RWPE1 (cell line): ENCODE measurements around the gene COBLL1.

ENCODE experiments used
- CTCF ChIA-PET: fragments of 350-600 bp; sonication (Branson Sonifier 250); formaldehyde crosslinking; extraction: SDS; loops from one replicate; lab custom pipeline; 2021; lab: Yijun Ruan, JAX
- POLR2A ChIA-PET: fragments of 400-600 bp; formaldehyde crosslinking; extraction: SDS; loops from one replicate; lab custom pipeline; 2020; ENCODE audit warnings: antibody characterized with exemption; ENCODE audit not compliant: low non-redundant PET; lab: Yijun Ruan, JAX
- DNase-seq: peaks from one replicate; pipeline ENCODE4 v3.0.0; 2012; ENCODE audit warnings: low spot score
- H3K27ac ChIP-seq: fragments of 450-650 bp; 2 replicates; pipeline ENCODE4 v1.5.1; 2017
- TF ChIP-seq, protein P1 (sequence below): fragments of 450-650 bp; conservative IDR thresholded peaks from 2 replicates; pipeline ENCODE4 v1.5.1; 2017; ENCODE audit warnings: low read depth, mild to moderate bottlenecking

Gene COBLL1

DNA sequence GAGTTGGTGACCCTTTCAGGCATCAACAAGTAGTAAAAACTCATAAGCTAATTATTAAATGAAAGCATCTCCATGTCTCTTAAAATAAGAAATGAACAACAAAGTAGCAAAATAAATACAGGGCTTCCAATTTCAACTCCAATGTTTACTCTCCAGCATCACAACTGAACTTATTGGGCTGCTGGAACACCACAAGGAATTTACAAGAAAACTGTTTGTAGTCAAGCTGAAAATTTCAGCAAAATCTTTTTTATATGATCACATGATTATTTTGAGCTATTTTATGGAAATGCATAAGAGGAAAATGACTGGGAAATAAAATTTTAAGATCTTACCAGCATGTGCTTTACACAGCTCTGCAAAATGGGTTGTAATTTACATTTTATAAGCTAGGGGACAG lies 28.1 kb downstream of the COBLL1 start:
- ChIA-PET CTCF (no interaction called here), POLR2A (no interaction called here)
- no peak overlapping the region for H3K27ac ChIP-seq
- TF ChIP-seq, protein P1, sequence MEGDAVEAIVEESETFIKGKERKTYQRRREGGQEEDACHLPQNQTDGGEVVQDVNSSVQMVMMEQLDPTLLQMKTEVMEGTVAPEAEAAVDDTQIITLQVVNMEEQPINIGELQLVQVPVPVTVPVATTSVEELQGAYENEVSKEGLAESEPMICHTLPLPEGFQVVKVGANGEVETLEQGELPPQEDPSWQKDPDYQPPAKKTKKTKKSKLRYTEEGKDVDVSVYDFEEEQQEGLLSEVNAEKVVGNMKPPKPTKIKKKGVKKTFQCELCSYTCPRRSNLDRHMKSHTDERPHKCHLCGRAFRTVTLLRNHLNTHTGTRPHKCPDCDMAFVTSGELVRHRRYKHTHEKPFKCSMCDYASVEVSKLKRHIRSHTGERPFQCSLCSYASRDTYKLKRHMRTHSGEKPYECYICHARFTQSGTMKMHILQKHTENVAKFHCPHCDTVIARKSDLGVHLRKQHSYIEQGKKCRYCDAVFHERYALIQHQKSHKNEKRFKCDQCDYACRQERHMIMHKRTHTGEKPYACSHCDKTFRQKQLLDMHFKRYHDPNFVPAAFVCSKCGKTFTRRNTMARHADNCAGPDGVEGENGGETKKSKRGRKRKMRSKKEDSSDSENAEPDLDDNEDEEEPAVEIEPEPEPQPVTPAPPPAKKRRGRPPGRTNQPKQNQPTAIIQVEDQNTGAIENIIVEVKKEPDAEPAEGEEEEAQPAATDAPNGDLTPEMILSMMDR = no peak
- DNase-seq = no peak

DNA sequence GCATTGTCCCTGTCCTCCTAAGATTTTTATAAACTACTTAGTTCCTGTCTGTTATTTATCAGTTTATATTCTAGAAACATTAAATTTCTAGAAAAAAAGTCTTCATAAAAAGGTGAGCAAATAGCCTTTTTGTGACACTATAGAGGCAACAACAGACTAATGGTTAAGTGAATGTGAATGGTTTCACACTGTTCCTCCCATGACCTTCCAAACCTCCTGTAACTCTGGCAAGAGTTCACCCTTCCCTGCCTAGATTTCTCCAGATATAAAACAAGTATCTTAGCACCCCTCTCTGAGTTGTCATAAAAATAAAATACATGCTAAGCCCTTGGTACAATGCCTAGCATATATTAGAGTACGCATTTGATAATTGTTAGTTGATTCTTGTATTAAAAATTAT lies 29.2 kb downstream of the COBLL1 start:
- POLR2A ChIA-PET = no interaction called here
- CTCF ChIA-PET = no interaction called here
- no peak overlapping the region for H3K27ac ChIP-seq
- DNase-seq = no peak
- TF ChIP-seq, protein P1 = no peak

DNA sequence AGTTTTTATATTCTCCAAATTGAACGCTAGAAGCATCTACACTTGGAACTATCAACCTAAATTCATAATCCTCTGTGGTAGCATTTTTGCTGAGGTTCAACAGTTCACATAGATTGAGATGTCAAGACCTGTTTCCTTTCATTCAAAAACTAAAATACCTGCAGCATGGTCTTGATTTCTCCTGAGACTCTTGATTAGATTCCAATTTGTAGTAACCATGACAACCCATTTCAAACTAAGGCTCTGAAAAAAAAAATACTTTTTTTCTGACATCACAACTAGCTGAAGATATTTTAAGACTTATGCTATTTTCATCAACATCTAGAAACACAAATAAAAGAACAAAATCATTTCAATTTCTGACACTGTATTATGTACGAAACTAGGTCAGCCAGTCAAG lies 29.8 kb downstream of the COBLL1 start:
- H3K27ac ChIP-seq = no peak overlapping the region
- DNase-seq = no peak
- CTCF ChIA-PET = no interaction called here
- POLR2A ChIA-PET = no interaction called here
- TF ChIP-seq, protein P1 = no peak

DNA sequence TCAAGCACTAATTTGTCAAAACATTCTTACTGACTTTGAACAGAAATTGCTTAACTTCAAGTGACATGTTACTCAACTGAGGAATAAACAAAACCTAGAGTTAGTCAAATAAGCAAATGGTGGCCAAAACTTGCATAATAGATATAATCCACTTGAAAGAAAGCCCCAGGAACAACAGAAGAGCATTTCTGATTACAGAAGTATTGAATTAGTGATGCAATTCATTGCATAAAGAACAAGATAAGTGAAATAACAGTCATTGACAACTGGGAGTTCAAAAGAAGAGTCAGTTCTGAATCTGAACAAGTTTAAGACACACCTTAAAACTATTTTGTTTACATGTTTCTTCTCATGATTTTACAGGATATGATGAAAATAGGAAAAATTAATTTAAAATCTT lies 30.8 kb downstream of the COBLL1 start:
- DNase-seq = no peak
- no peak overlapping the region for H3K27ac ChIP-seq
- ChIA-PET CTCF (no interaction called here), POLR2A (no interaction called here)
- TF ChIP-seq, protein P1 = no peak

DNA sequence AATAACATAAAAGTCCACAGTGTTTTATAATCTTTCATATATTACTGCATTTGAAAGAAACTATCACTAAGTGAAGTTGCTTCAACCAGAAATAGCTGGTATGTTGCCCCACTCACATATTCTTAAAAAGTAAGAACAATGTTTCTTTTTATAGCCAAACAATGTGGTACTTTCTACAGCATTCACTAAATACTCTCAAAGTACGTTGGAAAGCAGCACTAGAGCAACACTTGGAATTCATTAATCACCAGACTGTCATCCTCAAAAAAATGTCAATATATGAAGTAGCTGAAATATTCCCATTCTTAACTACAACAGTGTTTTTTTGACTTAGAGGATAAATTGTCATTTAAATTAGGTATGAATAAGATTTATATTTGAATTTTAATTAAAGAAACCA lies 32.8 kb downstream of the COBLL1 start:
- ChIA-PET POLR2A (no interaction called here), CTCF (no interaction called here)
- TF ChIP-seq, protein P1 = no peak
- no peak overlapping the region for H3K27ac ChIP-seq
- DNase-seq = no peak

DNA sequence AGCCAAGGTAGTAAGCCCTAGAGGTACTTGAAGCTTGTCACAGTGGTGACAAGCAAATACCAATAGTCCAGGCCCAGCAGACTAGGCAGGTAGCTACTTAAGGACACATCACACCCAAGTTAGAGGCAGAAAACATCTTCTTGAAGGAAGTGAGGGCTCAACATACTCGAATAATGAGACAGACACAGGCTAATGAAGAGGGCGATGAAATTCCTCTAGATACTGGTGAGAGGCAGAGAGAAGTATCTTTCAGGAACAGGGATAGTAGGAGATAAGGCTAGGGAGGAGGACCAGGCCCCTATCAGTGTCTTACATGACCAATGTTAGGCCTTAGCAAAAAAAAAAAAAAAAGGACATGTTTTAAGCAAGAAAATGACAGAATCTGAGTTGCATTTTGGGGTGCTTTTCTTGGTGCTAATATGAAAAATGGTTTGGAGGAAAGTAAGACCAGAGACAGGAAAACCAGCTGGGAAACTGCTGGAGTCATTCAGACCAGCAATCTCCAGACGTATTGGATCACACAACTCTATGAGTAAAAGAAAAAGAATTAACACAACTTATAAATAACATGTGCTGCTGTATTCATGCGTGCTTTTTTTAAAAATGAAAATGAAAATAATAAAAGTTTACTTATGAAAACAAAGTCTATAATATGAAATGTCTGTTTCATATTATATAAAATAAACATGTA lies 37.7 kb downstream of the COBLL1 start:
- ChIA-PET CTCF (no interaction called here), POLR2A (no interaction called here)
- H3K27ac ChIP-seq = no peak overlapping the region
- DNase-seq = no peak
- TF ChIP-seq, protein P1 = no peak
